GM19452 (cell line): Measurements from ENCODE around the gene PDZD7.
"Not testable (repeated sequence)": the region's sequence is repeated elsewhere in the genome, so short reads cannot be mapped to it uniquely, and the experiment has no call there.

Experiments
- ATAC-seq: cut with Tn5 transposase; IDR thresholded peaks from one replicate; pipeline ENCODE4 v1.9.1; 2021; ENCODE audit not compliant: unreplicated experiment

The PDZD7 gene

DNA sequence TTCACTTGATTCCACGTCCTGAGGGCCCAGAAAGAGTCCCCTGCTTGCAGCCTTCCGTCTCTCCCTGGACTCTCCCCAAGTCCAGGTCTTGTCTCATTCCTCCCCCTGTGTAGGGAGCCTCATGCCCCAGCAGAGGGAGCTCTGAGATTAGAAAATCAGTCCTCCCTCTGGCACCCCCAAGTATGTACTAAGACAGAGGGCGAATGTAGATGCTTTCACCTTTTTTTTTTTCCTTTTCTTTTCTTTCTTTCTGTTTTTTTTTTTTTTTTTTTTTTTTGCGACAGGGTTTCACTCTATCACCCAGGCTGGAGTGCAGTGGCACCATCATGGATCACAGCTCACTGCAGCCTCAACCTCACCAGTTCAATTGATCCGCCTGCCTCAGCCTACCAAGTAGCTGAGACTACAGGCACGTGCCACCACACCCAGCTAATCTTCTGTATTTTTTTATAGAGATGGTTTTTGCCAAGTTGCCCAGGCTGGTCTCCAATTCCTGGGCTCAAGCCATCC, 10.4 kb upstream of the PDZD7 start:
- peak; percentile 63 for ATAC-seq

DNA sequence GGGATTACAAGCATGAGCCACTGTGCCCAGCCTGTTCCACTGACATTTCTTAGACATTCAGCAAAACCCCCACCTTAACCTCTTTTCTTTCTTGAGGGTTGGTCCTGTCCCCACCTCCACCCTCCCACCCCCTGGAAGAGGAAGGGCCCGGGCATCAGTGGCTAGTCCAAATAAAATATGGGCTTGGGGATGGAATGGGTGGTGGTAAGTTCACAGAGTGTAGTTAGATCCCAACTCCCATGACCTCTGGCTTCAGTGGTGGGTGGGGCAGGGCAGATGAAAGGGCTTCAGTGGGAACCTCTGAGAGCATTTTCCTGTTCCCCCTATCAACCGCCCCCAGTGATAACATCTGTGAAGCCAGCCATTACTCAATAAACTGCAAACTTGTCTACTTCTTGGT, 9.9 kb upstream of the PDZD7 start:
- no peak for ATAC-seq

GRCh38 chr10:101040061-101040460, 9.1 kb upstream of the PDZD7 start:
- no peak for ATAC-seq

- no peak for ATAC-seq
Measured at GRCh38 chr10:101038484-101038883, 7.6 kb upstream of the PDZD7 start.

DNA sequence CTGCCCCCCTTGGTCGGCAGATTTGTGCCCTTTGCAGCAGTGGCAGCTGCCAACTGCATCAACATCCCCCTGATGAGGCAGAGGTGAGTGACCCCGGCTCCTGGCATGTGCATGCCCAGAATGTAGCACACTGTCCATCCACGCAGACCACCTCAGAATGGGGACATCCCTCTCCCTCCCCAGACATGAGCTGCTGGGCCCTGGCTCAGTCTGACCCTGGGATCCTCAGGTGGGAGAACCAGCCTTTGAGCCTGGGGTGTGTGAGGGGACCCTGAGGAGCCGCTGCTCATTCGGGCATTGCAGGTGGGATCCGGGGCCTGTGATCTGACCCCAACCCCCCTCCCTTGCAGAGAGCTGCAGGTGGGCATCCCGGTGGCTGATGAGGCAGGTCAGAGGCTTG, 5.8 kb upstream of the PDZD7 start:
- ATAC-seq, result no peak

GRCh38 chr10:101035916-101036702, 5.2 kb upstream of the PDZD7 start:
- ATAC-seq, result no peak

DNA sequence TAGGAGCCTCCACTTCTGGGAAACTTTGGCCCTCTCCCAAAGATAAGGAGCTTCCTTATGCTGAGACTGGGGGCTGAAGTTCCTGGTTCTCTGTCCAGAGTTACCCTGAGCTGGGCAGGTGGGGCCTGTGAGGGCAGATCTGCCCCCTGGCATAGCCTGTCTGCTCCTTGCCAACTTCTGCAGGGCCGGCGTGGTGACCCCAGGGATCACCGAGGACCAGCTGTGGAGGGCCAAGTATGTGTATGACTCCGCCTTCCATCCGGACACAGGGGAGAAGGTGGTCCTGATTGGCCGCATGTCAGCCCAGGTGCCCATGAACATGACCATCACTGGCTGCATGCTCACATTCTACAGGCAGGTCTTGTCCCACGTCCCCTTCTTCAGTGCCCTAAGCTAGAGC, 4.4 kb upstream of the PDZD7 start:
- ATAC-seq, result no peak

GRCh38 chr10:101034404-101034803, 3.5 kb upstream of the PDZD7 start:
- ATAC-seq, result not testable (repeated sequence)

DNA sequence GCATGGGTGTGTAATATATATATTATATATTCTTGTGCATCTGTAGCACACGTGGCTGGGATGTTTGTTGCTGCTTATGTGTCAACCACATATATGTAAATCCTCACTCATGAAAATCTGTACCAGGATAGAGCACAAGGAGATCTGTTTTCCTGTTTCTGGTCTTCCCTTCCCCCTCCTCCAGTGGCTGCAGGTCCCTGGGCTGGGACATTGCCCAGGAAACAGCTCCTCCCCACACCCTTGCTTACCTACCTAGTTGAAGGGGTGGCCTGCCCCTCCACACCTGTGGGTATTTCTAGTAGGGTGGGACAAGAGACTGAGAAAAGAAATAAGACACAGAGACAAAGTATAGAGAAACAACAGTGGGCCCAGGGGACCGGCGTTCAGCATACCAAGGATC, 2.3 kb upstream of the PDZD7 start:
- ATAC-seq, result no peak

GRCh38 chr10:101032637-101033224, 1.8 kb upstream of the PDZD7 start:
- no peak for ATAC-seq

- ATAC-seq, result no peak
Measured at GRCh38 chr10:101031796-101032636, 1.1 kb upstream of the PDZD7 start.

DNA sequence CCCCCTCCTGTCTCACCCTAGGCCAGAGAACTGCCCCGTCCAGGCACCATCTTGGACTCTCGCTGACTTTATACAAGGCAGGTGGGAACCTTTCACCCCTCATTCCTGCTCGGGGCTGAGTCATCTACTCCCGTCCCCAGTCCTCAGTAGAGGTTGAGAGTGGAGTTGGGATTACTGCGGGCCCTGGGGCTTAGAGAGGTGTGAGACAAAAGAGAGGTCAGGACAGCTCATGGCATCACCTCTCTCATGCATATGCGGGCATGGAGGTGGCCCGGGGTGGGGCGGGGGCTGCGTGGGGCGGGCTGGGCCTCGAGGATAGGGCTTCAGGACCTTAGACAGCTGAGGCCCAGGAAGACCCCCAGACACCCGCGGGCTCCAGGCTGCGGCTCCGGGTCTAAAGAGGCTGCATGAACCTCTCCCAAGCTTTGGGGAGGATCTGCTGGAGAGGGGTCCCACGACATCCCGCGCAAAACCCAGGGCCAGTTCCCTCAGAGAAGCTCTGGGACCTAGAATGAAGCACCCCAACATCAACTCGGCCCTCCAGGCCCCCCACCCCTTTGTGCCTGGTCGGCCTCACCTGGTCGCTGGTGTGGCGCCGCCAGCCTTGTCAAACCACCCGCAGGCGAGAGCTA, 317 bp downstream of the PDZD7 start:
- ATAC-seq, result no peak

- ATAC-seq, result no peak
Measured at GRCh38 chr10:101029520-101030295, 1.2 kb downstream of the PDZD7 start.

DNA sequence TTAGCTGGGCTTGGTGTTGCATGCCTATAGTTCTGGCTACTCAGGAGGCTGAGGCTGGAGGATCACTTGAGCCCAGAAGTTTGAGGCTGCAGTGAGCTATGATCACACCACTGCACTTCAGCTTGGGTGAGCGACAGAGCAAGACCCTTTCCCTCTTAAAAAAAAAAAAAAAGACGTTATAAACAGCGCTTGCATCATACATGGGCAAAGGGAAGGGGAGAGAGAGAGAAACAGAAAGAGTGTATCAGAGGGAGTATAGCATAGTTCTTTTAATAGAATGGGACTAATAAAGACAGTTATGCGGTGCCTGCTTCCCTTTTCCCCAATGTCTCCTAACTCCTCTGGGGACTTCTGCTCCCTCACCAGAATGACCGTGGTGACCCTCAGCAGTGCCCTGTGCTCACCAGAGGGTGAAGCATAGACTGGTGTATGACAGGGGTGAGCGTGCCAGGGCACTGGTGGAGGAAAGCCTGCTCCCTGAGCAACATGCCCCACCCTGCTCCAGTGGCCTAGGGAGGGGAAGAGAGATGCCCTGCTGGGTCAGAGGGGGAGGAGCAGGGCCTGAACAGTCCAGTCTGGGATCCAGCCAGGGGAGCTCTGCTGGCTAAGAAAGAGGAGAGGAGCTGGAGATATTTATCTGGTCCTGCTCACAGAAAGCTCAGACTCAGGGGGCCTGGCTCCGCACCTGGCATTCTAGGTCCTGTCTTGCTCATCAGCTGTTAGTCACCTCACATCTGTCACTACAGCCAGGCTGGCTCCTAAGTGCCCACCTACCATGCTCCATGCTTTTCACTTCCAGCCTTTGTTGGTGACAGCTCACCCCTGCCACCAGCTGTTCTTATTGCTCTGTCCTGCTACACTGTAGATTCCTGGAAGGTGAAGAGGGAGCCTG, 2.2 kb downstream of the PDZD7 start:
- ATAC-seq, result no peak

DNA sequence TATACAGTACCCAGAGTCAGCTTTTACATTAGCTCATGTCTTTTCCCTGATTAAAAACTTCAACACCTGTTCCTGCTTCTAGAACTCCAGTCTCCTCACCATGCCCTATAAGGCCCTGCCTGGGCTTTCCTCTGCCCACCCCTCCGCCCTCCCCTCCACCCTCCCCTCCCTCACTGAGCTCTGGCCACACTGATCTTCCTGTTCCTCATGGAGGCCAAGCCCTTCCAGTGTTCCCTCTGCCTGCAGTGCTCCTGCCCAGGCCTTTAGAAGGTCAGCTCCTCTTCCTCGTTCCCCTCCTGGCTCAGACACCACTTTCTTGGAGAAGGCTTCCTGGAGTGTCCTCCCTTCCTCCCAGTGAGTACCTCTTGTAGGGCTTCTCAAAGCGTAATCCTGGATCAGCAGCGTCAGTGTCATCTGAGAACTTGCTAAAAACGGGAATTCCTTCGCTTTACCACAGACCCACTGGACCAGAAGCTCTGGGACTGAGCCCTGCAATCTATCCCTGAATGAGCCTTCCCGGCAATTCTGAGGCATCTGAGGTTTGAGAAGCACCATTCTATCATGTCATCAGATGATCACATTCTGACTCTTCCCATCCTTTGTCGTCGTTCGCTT, 3.7 kb downstream of the PDZD7 start:
- ATAC-seq, result no peak

GRCh38 chr10:101022967-101023705, 7.8 kb downstream of the PDZD7 start:
- no peak for ATAC-seq

DNA sequence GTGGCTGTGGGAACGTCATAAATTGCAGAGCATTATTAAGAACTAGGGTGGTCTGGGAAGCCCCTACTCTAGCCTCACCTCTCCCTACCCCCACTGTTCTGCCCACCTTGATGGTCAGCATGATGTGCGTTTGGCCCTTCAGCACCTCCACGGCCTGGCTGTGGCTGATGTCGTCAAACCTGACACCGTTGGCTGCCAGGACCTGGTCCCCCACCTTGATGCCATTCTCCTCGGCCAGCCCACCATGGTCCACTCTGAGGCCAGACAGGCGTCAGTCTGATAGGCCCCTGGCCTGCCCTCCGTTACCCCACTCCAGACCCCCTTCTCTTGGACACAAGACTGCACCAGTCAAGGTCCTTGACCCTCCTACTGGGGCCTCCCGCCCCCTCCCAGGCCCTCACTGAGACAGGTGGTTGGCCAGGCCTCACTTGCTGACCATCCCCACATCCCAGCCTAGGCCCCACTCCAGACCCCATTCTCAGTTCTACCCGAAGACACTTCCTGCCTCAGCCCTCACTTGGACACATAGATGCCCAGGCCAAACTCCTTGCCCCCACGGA, 9.2 kb downstream of the PDZD7 start:
- ATAC-seq, result no peak

GRCh38 chr10:101021239-101021638, 9.7 kb downstream of the PDZD7 start:
- ATAC-seq, result no peak
